Stimulated activated CD4-positive, alpha-beta T cell treated with anti-CD3 and anti-CD28 coated beads, Interleukin-12 subunit alpha, Interleukin-12 subunit beta, amount 100 ng/mL, for 24 hours (primary cell): Measurements from ENCODE around the gene OR51B2.
"Not testable (repeated sequence)": the region's sequence is repeated elsewhere in the genome, so short reads cannot be mapped to it uniquely, and the experiment has no call there.

Experiments used
- DNase-seq, 2 experiments: peaks; one replicate each; pipeline ENCODE4 v3.0.0-alpha.2; 2020; ENCODE audit warnings: low read depth in 2 of 2

Gene OR51B2

GRCh38 chr11:5324197-5324596, at the start of gene OR51B2:
Gene OR51B2 (minus strand): TSS chr11:5324297. CDS start chr11:5324297, 0 bp downstream.
- no peak for DNase-seq

GRCh38 chr11:5369789-5370188, 45.7 kb upstream of the OR51B2 start:
- DNase-seq = no peak

GRCh38 chr11:5368502-5369043, 44.5 kb upstream of the OR51B2 start:
- no peak for DNase-seq

- DNase-seq = no peak
These were observed 43.5 kb upstream of the OR51B2 start for GRCh38 chr11:5367448-5368074.

- no peak for DNase-seq
These were observed 42.8 kb upstream of the OR51B2 start for GRCh38 chr11:5366856-5367255.

GRCh38 chr11:5366365-5366764, 42.3 kb upstream of the OR51B2 start:
- not testable (repeated sequence) for DNase-seq

GRCh38 chr11:5364214-5364613, 40.1 kb upstream of the OR51B2 start:
- no peak for DNase-seq

GRCh38 chr11:5363679-5364078, 39.6 kb upstream of the OR51B2 start:
- DNase-seq = no peak

GRCh38 chr11:5362017-5362625, 38.0 kb upstream of the OR51B2 start:
- no peak for DNase-seq

GRCh38 chr11:5356031-5356430, 31.9 kb upstream of the OR51B2 start:
- DNase-seq = not testable (repeated sequence)

GRCh38 chr11:5351208-5351607, 27.1 kb upstream of the OR51B2 start, which contains the start of gene OR51B6:
Gene OR51B6 (plus strand): TSS chr11:5351508. CDS start chr11:5351508, 0 bp downstream.
- DNase-seq = no peak

- no peak for DNase-seq
These were observed 25.5 kb upstream of the OR51B2 start for GRCh38 chr11:5349550-5349949.

- DNase-seq = no peak
These were observed 24.6 kb upstream of the OR51B2 start for GRCh38 chr11:5348551-5349194.

- no peak for DNase-seq
These were observed 21.7 kb upstream of the OR51B2 start for GRCh38 chr11:5345831-5346230.

- DNase-seq = no peak
These were observed 19.6 kb upstream of the OR51B2 start, which contains the start of gene OR51B5 for GRCh38 chr11:5343474-5344335. Gene OR51B5 (minus strand): TSS chr11:5343524. CDS start chr11:5343524, 0 bp downstream.

- no peak for DNase-seq
These were observed 15.8 kb upstream of the OR51B2 start for GRCh38 chr11:5339771-5340322.

GRCh38 chr11:5337253-5337652, 13.2 kb upstream of the OR51B2 start:
- not testable (repeated sequence) for DNase-seq

GRCh38 chr11:5336331-5336730, 12.2 kb upstream of the OR51B2 start:
- no peak for DNase-seq

GRCh38 chr11:5335170-5335569, 11.1 kb upstream of the OR51B2 start:
- DNase-seq = no peak

- DNase-seq = no peak
These were observed 6.8 kb downstream of the OR51B2 start for GRCh38 chr11:5317292-5317691.

- not testable (repeated sequence) for DNase-seq
These were observed 10.6 kb downstream of the OR51B2 start for GRCh38 chr11:5313326-5314023.
